Kidney glomerular epithelial cell (primary cell): Measurements from ENCODE around the gene HLA-A.
A peak's percentile ranks its signal among the peaks of the same experiment; 100 is the strongest.
"Not testable (repeated sequence)": the region's sequence is repeated elsewhere in the genome, so short reads cannot be mapped to it uniquely, and the experiment has no call there.

ENCODE experiments used
- DNase-seq: peaks from one replicate; lab custom pipeline; 2025; lab: John Stamatoyannopoulos, UW

HLA-A gene

GRCh38 chr6:29942275-29943052 is at the start of gene HLA-A:
Gene HLA-A (plus strand): TSS chr6:29942532. CDS start chr6:29942554, 22 bp downstream.
- DNase-seq, result peak; percentile 95

GRCh38 chr6:29892696-29893095 is 49.6 kb upstream of the HLA-A start:
- DNase-seq, result no peak

- no peak for DNase-seq
These were observed 43.1 kb upstream of the HLA-A start for GRCh38 chr6:29899281-29899680.

- no peak for DNase-seq
These were observed 37.0 kb upstream of the HLA-A start for GRCh38 chr6:29905286-29905685.

GRCh38 chr6:29907637-29908340 is 34.5 kb upstream of the HLA-A start:
- DNase-seq, result no peak

GRCh38 chr6:29908341-29908662 is 34.0 kb upstream of the HLA-A start:
- no peak for DNase-seq

- DNase-seq, result no peak
These were observed 33.6 kb upstream of the HLA-A start for GRCh38 chr6:29908710-29909109.

- DNase-seq, result no peak
These were observed 32.3 kb upstream of the HLA-A start for GRCh38 chr6:29909985-29910384.

- no peak for DNase-seq
These were observed 29.5 kb upstream of the HLA-A start for GRCh38 chr6:29912840-29913239.

- no peak for DNase-seq
These were observed 25.6 kb upstream of the HLA-A start for GRCh38 chr6:29916741-29917140.

GRCh38 chr6:29917857-29918256 is 24.5 kb upstream of the HLA-A start:
- DNase-seq, result no peak

GRCh38 chr6:29919506-29920445 is 22.6 kb upstream of the HLA-A start:
- no peak for DNase-seq

GRCh38 chr6:29924287-29924686 is 18.0 kb upstream of the HLA-A start:
- no peak for DNase-seq

GRCh38 chr6:29924731-29925130 is 17.6 kb upstream of the HLA-A start:
- no peak for DNase-seq

- no peak for DNase-seq
These were observed 17.0 kb upstream of the HLA-A start for GRCh38 chr6:29925321-29925720.

- no peak for DNase-seq
These were observed 16.5 kb upstream of the HLA-A start for GRCh38 chr6:29925727-29926412.

- DNase-seq, result no peak
These were observed 15.7 kb upstream of the HLA-A start for GRCh38 chr6:29926413-29927274.

GRCh38 chr6:29927275-29927569 is 15.1 kb upstream of the HLA-A start:
- DNase-seq, result no peak

- no peak for DNase-seq
These were observed 14.4 kb upstream of the HLA-A start for GRCh38 chr6:29927841-29928388.

- DNase-seq, result not testable (repeated sequence)
These were observed 12.3 kb upstream of the HLA-A start for GRCh38 chr6:29930047-29930446.

GRCh38 chr6:29933955-29934354 is 8.4 kb upstream of the HLA-A start:
- no peak for DNase-seq
